Islet precursor cell (in vitro differentiated cells): ENCODE measurements around the gene PBX1.
A peak's percentile ranks its signal among the peaks of the same experiment; 100 is the strongest.

Source experiments
- DNase-seq: peaks from one replicate; pipeline ENCODE4 v3.0.0-alpha.2; 2018

PBX1 gene

GRCh38 chr1:164671323-164671965 lies 112.5 kb downstream of the PBX1 start:
- DNase-seq, result peak; percentile 45

GRCh38 chr1:164671966-164672571 lies 113.1 kb downstream of the PBX1 start:
- peak; percentile 35 for DNase-seq

DNA sequence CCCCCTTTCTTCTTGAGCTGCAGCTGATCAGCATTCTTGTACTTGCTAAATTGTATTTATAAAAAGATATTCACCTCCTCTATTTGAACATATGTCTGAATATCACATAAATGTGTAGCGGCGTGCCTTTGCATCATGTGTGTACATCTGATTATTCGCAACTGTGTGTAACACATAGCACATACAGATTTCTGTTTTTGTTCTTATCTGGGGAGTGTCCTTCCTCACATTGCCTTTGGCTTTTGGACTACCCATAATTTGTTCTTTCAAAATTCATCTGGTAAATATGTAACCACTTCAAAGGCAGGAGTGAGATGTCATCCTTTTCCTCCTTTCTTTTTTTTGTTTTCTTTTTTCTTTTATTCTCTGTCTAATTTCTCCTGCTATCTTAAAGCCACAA lies 113.6 kb downstream of the PBX1 start:
- no peak for DNase-seq

- no peak for DNase-seq
Measured at GRCh38 chr1:164673584-164674214, 114.7 kb downstream of the PBX1 start.

- no peak for DNase-seq
Measured at GRCh38 chr1:164675342-164675904, 116.4 kb downstream of the PBX1 start.

DNA sequence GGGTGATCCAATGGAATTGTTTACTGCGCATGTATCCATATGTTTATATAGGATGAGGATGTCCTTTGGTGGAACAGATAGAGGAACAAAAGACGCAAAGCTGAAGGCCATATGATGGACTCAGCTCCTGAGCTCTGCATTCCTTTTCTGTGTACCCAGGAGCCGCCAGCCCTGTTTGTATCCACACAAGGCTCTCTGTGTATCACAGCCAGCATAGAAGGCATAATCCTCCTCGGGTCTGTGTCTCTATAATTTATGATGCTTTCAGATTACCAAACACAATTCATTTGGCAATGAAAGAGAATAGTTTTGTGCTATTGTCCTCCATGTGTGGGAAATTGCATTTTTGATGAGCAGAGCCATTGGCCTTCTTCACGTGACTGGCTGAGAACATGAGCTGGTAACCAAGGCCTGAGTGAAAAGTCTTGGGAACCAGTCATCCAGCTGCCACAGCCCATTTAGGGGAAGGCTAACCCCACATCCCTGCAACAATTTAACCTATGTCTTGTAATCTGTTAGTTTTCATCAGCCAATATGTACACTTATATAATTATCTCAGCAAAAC lies 119.2 kb downstream of the PBX1 start:
- no peak for DNase-seq

DNA sequence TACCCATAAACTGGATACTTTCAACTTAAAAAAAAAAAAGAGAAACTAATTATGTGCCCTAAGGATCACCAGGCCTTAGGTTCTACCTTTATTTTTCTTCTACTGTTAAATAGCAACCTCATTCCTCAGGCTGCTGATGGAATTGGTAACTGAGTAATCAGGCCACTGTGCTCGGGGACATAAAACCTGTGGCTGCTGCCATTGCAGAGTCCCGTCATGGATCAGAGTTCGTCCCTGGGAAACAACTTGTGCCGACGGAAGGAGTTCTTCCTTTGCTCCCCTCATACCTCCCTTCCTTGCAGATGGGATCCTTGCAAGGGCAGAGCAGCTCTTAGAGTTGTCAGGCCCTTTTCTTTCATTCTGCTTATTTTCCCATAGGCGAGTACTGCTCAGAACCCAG lies 123.6 kb downstream of the PBX1 start:
- peak; percentile 66 for DNase-seq

- DNase-seq, result peak; percentile 79
Measured at GRCh38 chr1:164683235-164683634, 124.3 kb downstream of the PBX1 start.

GRCh38 chr1:164685266-164686035 lies 126.5 kb downstream of the PBX1 start:
- peak; percentile 69 for DNase-seq

GRCh38 chr1:164687777-164688176 lies 128.8 kb downstream of the PBX1 start:
- DNase-seq, result no peak

DNA sequence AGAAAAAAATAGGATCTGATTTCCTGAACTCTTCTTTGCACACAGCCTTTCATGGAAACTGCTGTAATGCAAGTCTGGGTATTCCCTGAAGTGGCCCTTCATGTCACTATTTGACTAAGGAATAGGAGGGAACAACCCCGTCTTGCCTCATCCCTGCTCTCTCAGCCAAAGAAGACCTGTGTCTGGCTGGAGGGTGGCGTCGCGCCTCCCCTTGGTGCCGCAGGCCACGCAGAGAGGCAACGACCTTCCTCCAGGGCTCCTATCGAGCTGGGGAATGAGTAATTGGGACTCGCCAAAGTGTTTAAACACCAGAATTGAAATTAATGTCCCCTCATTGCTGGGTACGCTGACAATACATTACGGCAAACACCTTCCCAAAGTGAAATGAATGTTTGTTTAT lies 129.8 kb downstream of the PBX1 start:
- peak; percentile 71 for DNase-seq

DNA sequence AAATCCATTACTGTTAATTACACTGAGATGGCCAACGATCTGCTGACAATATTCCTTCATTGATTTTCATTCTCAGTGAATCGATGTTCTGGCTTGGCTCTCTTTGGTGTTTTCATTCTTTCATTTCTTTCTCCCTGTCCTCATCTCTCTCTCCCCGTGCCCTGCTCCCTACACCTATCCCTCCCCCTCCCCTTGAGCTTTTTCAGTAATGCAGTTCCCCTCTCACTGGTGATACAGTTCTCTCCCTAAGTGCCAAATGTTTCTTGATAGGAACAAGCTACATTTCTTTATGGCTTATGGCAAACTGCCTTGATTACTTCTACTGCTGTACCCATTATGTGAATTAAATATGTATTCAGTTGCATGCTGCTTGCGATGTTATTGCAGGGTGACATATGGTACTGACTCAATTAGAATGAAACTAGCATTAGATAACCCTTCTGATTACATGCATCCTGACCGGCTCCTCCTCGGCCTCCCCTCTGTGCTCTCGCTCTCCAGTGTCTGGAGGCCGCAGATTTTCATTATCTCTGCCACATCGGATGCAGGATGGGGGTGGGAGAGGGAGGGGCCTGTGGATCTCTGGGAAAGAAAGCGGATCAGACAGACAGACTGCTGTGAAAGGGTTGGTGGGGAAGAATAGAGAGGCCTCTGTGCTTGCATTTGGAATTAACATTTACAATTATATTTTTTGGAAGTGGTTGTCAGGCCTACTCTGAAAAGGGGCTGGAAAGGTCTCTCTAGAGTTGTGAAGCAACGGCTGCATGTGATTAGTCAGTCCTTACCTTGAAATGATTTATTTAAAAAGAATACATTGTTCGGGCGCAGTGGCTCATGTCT lies 130.9 kb downstream of the PBX1 start:
- no peak for DNase-seq

DNA sequence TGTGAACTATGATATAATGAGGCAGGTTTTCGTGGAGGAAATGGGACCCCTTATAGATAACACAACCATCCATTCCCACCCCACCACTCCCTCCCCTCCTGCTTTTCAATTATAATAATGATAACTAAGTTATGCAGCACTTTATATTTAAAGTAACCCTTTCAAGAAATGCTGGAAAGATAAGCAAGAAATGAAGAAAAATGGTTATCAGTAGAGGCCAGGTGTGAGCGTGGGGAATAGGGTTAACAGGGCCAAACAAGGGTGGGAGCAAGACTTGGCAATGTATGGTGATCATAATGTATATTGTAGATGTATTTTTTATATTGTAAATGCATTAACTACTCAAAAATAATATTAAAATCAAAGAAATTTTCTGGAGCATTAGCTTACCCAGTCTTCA lies 133.4 kb downstream of the PBX1 start:
- DNase-seq, result no peak

- no peak for DNase-seq
Measured at GRCh38 chr1:164693564-164694359, 134.8 kb downstream of the PBX1 start.

DNA sequence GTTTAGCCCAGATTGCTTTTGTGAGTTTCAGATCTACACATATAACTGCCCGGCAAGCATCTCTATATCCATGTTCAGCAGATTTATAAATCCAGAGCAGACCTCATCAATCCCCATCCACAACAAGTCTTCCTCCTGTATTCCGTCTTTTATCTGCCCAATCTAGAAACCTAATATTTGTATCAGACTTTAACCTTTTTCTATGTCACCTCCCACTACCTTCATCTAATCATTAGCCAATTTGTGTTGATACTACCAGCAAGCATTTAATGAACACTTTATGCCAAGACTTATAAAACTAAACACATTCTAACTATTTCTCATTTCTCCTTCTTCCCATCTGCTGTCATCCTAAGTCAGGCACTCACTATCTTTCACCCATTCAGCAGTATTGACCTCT lies 135.5 kb downstream of the PBX1 start:
- DNase-seq, result no peak

DNA sequence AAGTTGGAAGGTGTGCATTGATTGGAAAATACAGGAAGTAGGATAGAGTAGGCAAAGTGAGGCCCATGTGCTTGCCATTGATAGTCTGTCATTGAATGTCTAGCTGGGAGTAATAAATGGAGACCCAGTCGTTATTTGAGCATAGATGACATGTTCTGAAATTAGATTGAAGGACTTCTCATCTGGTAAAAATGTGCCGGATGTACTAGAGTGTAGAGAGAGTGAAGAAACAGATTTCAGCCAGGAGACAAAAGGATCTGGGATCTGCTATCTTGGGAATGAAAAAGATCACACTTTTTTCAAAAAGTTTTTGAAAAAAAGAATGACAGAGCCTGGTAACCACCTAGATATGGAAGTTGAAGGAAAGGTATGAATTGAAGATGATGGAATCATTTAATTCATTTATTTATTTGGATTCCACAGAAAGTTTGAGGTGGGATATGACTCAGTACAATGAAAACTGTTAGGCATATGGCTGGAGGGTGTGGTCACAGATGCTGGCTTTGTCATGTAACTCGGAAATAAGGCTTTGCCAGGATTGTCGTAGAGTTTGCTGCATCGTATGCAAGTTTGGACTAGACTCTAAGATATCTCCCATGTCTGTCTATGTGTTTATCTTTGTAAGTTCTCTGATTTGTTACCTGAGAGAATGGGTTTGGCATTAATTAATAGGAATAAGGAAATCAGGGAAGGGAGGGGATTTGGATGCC lies 137.1 kb downstream of the PBX1 start:
- DNase-seq, result no peak

DNA sequence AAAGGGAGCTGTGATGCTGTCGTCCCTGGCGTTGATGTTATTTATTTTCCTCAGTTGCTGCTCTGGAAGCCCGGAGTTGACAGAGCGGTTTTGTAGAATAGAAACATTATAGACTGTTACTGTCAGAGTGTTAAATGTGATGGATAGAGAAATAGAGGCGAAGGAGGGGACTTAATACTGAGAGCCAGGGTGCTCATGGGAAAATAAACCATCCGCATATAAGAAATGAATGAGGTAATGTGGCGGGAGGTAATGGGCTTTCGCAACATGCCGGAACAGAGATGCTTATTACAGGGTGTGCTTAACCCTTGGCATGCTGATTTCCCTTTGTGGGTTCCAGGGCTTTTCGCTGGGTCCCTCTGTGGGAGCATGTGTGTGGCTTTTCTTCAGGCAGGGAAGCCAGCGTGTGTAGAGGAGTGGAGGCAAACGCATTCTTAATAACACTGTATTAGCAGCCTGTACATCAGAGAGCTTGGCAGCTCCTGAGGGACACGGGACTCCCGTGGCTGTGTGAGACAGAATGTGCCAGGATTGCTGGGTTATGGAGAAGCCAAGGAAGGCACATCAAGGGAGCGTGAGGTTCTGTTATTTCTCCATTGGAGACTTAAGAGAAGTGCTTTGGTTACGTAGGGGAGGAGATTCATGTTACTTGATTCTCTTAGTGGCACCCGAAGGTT lies 141.0 kb downstream of the PBX1 start:
- no peak for DNase-seq

GRCh38 chr1:164700683-164701082 lies 141.7 kb downstream of the PBX1 start:
- no peak for DNase-seq

GRCh38 chr1:164701189-164701761 lies 142.3 kb downstream of the PBX1 start:
- no peak for DNase-seq

DNA sequence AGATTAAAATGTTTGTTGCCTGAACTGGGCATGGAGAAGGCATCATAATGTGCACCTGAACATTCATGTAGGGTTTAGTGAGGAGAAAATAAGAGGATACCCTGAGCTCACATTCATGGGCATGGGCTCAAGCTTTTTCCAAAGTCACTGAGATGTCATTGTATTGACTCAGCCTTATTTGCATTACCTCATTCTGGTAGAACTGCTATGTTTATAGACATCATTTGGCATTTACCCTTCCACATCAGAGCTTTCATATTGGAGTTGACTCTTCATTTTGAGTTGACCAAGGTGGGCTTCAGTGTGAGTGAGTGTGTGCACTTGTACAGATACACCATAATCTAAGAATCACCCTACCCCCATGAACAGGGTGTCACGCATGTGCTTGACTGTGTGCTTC lies 143.2 kb downstream of the PBX1 start:
- no peak for DNase-seq
